PC-3 (cell line): ENCODE measurements around the gene FCN3.

ENCODE experiments used
- EZH2 ChIP-seq: fragments of 300-600 bp; sonication (generic); IDR thresholded peaks from one replicate; pipeline ENCODE4 v1.6.1; 2017; ENCODE audit warnings: antibody characterized with exemption, mild to moderate bottlenecking, low read length; ENCODE audit not compliant: unreplicated experiment
- TF ChIP-seq, protein P1 (sequence below): fragments of 300-600 bp; sonication (generic); conservative IDR thresholded peaks from 2 replicates; pipeline ENCODE4 v1.5.1; 2017; ENCODE audit warnings: antibody characterized with exemption, low read depth, mild to moderate bottlenecking, low read length

DNA sequence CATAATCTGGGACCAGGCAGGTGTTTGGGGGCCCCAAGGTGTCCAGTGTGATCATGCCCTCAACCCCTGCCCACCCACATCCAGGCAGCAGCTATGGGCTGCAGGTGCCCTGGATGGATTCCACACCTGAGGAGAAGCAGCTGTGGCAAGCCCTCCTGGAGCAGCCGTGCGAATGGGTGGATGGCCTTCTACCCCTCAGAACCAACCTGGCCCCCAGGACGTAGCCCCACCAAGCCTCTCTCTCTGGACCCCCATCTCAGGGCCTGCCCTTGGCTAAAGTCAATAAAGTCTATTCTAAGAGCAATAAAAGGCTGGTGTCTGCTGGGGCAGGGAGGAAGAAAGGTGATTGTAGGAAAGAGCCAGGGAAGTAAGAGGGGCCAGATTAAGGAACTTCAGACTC lies 21.0 kb downstream of the FCN3 start:
- TF ChIP-seq, protein P1, sequence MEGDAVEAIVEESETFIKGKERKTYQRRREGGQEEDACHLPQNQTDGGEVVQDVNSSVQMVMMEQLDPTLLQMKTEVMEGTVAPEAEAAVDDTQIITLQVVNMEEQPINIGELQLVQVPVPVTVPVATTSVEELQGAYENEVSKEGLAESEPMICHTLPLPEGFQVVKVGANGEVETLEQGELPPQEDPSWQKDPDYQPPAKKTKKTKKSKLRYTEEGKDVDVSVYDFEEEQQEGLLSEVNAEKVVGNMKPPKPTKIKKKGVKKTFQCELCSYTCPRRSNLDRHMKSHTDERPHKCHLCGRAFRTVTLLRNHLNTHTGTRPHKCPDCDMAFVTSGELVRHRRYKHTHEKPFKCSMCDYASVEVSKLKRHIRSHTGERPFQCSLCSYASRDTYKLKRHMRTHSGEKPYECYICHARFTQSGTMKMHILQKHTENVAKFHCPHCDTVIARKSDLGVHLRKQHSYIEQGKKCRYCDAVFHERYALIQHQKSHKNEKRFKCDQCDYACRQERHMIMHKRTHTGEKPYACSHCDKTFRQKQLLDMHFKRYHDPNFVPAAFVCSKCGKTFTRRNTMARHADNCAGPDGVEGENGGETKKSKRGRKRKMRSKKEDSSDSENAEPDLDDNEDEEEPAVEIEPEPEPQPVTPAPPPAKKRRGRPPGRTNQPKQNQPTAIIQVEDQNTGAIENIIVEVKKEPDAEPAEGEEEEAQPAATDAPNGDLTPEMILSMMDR = no peak
- no peak for TF ChIP-seq EZH2
